B cell (primary cell): ENCODE results near the gene DDB1. TPM values are rescaled to one million over a fixed set of nuclear protein-coding genes. Genes with fewer than 3 reads are reported as not detected.

ENCODE experiments used
- ATAC-seq: fragments of 200-7000 bp; cut with Tn5 transposase; one replicate; pipeline ENCODE4 v1.10.0; 2021; ENCODE audit warnings: low read depth, mild to moderate bottlenecking, moderate number of reproducible peaks, moderate library complexity
- CTCF ChIA-PET: fragments of 350-600 bp; sonication (Branson Sonifier 250); formaldehyde crosslinking; loops from one replicate; lab custom pipeline; 2021; ENCODE audit warnings: antibody characterized with exemption, inconsistent platforms; lab: Charles Lee
- POLR2A ChIA-PET: fragments of 350-600 bp; sonication (Branson Sonifier 250); formaldehyde crosslinking; loops from one replicate; lab custom pipeline; 2021; ENCODE audit warnings: antibody characterized with exemption; lab: Charles Lee
- DNase-seq: peaks from one replicate; pipeline ENCODE4 v3.0.0; 2013
- H2AFZ ChIP-seq: 2 replicates; pipeline ENCODE4 v1.6.1; 2012; ENCODE audit warnings: mild to moderate bottlenecking, low read depth, low read length; ENCODE audit not compliant: insufficient read depth, poor library complexity, severe bottlenecking
- H3K27ac ChIP-seq, 2 donors: 1 replicate in 1 of 2; 2 replicates in 1 of 2; pipeline ENCODE4 v1.5.1; 2012 to 2013; ENCODE audit warnings: low read length in 2 of 2, mild to moderate bottlenecking in 2 of 2, moderate library complexity in 1 of 2
- H3K27me3 ChIP-seq, 4 experiments: fragments of 200-600 bp in 1 of 4; sonication (generic) in 1 of 4; replicated peaks in 1 of 4; 1 replicate in 2 of 4; 2 replicates in 2 of 4; pipeline versions ENCODE4 v1.6.1 to v1.7.0; 2013 to 2016; ENCODE audit warnings: low read length in 3 of 4, mild to moderate bottlenecking in 2 of 4, mixed read lengths in 1 of 4, moderate library complexity in 1 of 4; ENCODE audit not compliant: insufficient read depth in 4 of 4, control insufficient read depth in 3 of 4; ENCODE audit errors: control extremely low read depth in 1 of 4
- H3K36me3 ChIP-seq, 2 experiments: replicated peaks in 1 of 2; 1 replicate in 1 of 2; 2 replicates in 1 of 2; pipeline versions ENCODE4 v1.6.1 to v1.7.1; 2013; ENCODE audit warnings: low read length in 1 of 2; ENCODE audit not compliant: insufficient read depth in 2 of 2, control insufficient read depth in 1 of 2; ENCODE audit errors: control extremely low read depth in 1 of 2, extremely low read depth in 1 of 2
- H3K4me1 ChIP-seq, 2 donors: fragments of 200-600 bp in 1 of 2; sonication (generic) in 1 of 2; 1 replicate in 1 of 2; 2 replicates in 1 of 2; pipeline versions ENCODE4 v1.5.1 to v1.6.1; 2013 to 2017; ENCODE audit warnings: low read length in 2 of 2; ENCODE audit not compliant: control insufficient read depth in 2 of 2, insufficient read depth in 2 of 2
- H3K4me2 ChIP-seq: replicated peaks from 2 replicates; pipeline ENCODE3; 2012; ENCODE audit warnings: mild to moderate bottlenecking, low read depth, low read length; ENCODE audit not compliant: poor library complexity, severe bottlenecking
- H3K4me3 ChIP-seq, 5 experiments: fragments of 200-600 bp in 1 of 5; sonication (generic) in 1 of 5; 1 replicate in 3 of 5; 2 replicates in 2 of 5; pipeline versions ENCODE4 v1.5.1 to v1.7.0; 2011 to 2016; ENCODE audit warnings: low read length in 4 of 5, mild to moderate bottlenecking in 4 of 5, low read depth in 2 of 5, control low read depth in 1 of 5, moderate library complexity in 1 of 5; ENCODE audit not compliant: insufficient read depth in 1 of 5; ENCODE audit errors: control extremely low read depth in 1 of 5, extremely low read depth in 1 of 5
- H3K79me2 ChIP-seq: fragments of 200-600 bp; sonication (generic); one replicate; pipeline ENCODE4 v1.6.0; 2016; ENCODE audit warnings: low read length; ENCODE audit not compliant: control insufficient read depth, insufficient read depth
- H3K9ac ChIP-seq: fragments of 200-600 bp; sonication (generic); 2 replicates; pipeline ENCODE4 v1.6.1; 2017; ENCODE audit warnings: mild to moderate bottlenecking, low read length, moderate library complexity
- H3K9me3 ChIP-seq, 3 donors: one replicate each; pipeline versions ENCODE4 v1.6.1 to v1.7.1; 2013; ENCODE audit warnings: low read length in 2 of 3; ENCODE audit not compliant: control insufficient read depth in 2 of 3, insufficient read depth in 1 of 3; ENCODE audit errors: control extremely low read depth in 1 of 3
- H4K20me1 ChIP-seq: 2 replicates; pipeline ENCODE4 v1.6.0; 2012; ENCODE audit warnings: mild to moderate bottlenecking, low read length; ENCODE audit not compliant: insufficient read depth, control insufficient read depth, poor library complexity, severe bottlenecking
- H3K27ac Mint-ChIP-seq: one replicate; pipeline ENCODE4 v1.8.0; 2021; ENCODE audit warnings: mixed read lengths
- H3K27me3 Mint-ChIP-seq: one replicate; pipeline ENCODE4 v1.8.0; 2021; ENCODE audit warnings: mixed read lengths
- H3K4me1 Mint-ChIP-seq: one replicate; pipeline ENCODE4 v1.8.0; 2021; ENCODE audit warnings: mixed read lengths
- H3K4me3 Mint-ChIP-seq: one replicate; pipeline ENCODE4 v1.8.0; 2021; ENCODE audit warnings: mixed read lengths
- H3K9me3 Mint-ChIP-seq: one replicate; pipeline ENCODE4 v1.8.0; 2022; ENCODE audit warnings: mixed read lengths; ENCODE audit not compliant: insufficient read depth
- CTCF ChIP-seq: fragments of 200-600 bp; IDR thresholded peaks from one replicate; pipeline ENCODE4 v1.8.0; 2022; ENCODE audit warnings: antibody characterized with exemption, mild to moderate bottlenecking
- EZH2 ChIP-seq: IDR thresholded peaks from 2 replicates; pipeline ENCODE4 v1.6.1; 2012; ENCODE audit warnings: borderline replicate concordance, low read depth, mild to moderate bottlenecking, moderate library complexity, low read length; ENCODE audit not compliant: insufficient read depth, poor library complexity, severe bottlenecking
- WGBS: methylation state at CpG from one replicate; pipeline ENCODE4 v1.1.5; 2013; ENCODE audit warnings: missing lambda C conversion rate; ENCODE audit not compliant: insufficient coverage; 5-methylcytosine and 5-hydroxymethylcytosine counted together
- intact Hi-C: fragments of 100-400 bp; cut with micrococcal nuclease; formaldehyde crosslinking; loops from one replicate; pipeline ENCODE4 v1.10.0; 2022
- polyA plus RNA-seq: library from polyadenylated mRNA; depleted of rRNA; stranded (reverse); fragments of >200 nt; gene quantifications from 2 replicates; pipeline ENCODE4 v1.2.3, GENCODE V29; 2012
- total RNA-seq, 2 donors: library from RNA; stranded (reverse); fragments of 120-200 nt in 1 of 2; gene quantifications; 1 replicate in 1 of 2; 2 replicates in 1 of 2; pipeline versions ENCODE4 v1.2.3 to v1.2.4, GENCODE V29; 2013 to 2022

Gene DDB1
- total and polyA plus RNA-seq, 2 donors (not counting 1 experiment from before 2014, with no cell fraction given) = 52.4 to 155 TPM

GRCh38 chr11:61370349-61371005, 37.6 kb upstream of the DDB1 start:
- DNase-seq (no peak), ATAC-seq (no peak)
- no peak overlapping the region for H3K9ac ChIP-seq
- Mint-ChIP-seq H3K9me3 (no peaks in the 10 kb centered on the region), H3K4me3 (no peak overlapping the region), H3K27ac (no peak overlapping the region), H3K27me3 (no peaks in the 10 kb centered on the region), H3K4me1 (no peaks in the 10 kb centered on the region)
- H4K20me1 ChIP-seq = no peaks in the 10 kb centered on the region
- CTCF ChIA-PET = interaction anchor here (1.1 to 20.9 kb wide), 4 partner anchors 14 to 33 kb away, joined by 3 to 436 read pairs (median 36); partner anchors contain the start of genes DDB1 and TKFC
- no peak overlapping the region for H3K4me3 ChIP-seq
- H3K79me2 ChIP-seq = no peaks in the 10 kb centered on the region
- no peak overlapping the region for H2AFZ ChIP-seq
- no peak overlapping the region for H3K4me2 ChIP-seq
- peaks cover 0 to 7% (median 2%) of the 10 kb centered on the region in 3 donors for H3K9me3 ChIP-seq
- intact Hi-C loops = no loop called here
- H3K27me3 ChIP-seq = no peaks in the 10 kb centered on the region
- TF ChIP-seq CTCF = no peak
- TF ChIP-seq EZH2 = no peak
- H3K36me3 ChIP-seq = peaks cover 2 to 52% of the 10 kb centered on the region in 2 experiments
- H3K27ac ChIP-seq = no peak overlapping the region
- POLR2A ChIA-PET = interaction anchor here (1.0 kb wide), 1 partner anchor 9 kb away, joined by 4 read pairs; the partner anchor contains the start of genes CYB561A3 and TMEM138
- H3K4me1 ChIP-seq = no peaks in the 10 kb centered on the region
- 85% methylated on average over 6 of the region's 8 CpGs for WGBS
